MCF 10A (cell line): ENCODE data around the gene ATF7. TPM values are rescaled to one million over a fixed set of nuclear protein-coding genes. Genes with fewer than 3 reads are reported as not detected.
A peak's percentile ranks its signal among the peaks of the same experiment; 100 is the strongest.

Experiments used
- BruUV-seq: library from RNA; stranded (reverse); fragments of 400-500 nt; replicated peaks from 2 replicates; lab custom pipeline; 2021; lab: Mats Ljungman, UMichigan
- CTCF ChIA-PET: fragments of 300-600 bp; sonication (Branson Sonifier 250); formaldehyde crosslinking; extraction: SDS; loops from one replicate; lab custom pipeline; 2021; ENCODE audit warnings: antibody characterized with exemption, inconsistent platforms; lab: Yijun Ruan, JAX
- POLR2A ChIA-PET: fragments of 300-600, 350-650 bp; sonication (Branson Sonifier 250); formaldehyde crosslinking; extraction: SDS; loops from one replicate; lab custom pipeline; 2020; ENCODE audit warnings: antibody characterized with exemption, inconsistent platforms; lab: Yijun Ruan, JAX
- DNase-seq: peaks from one replicate; pipeline ENCODE4 v3.0.0-alpha.2; 2018; ENCODE audit not compliant: unreplicated experiment
- H3K27ac Mint-ChIP-seq: one replicate; pipeline ENCODE4 v1.8.0; 2022; ENCODE audit warnings: mild to moderate bottlenecking, low read depth, mixed read lengths; ENCODE audit not compliant: unreplicated experiment
- H3K27me3 Mint-ChIP-seq: one replicate; pipeline ENCODE4 v1.8.0; 2022; ENCODE audit warnings: mixed read lengths; ENCODE audit not compliant: insufficient read depth, unreplicated experiment
- H3K36me3 Mint-ChIP-seq: one replicate; pipeline ENCODE4 v1.8.0; 2022; ENCODE audit warnings: mild to moderate bottlenecking, moderate library complexity, mixed read lengths; ENCODE audit not compliant: insufficient read depth, unreplicated experiment
- H3K4me1 Mint-ChIP-seq: one replicate; pipeline ENCODE4 v1.8.0; 2022; ENCODE audit warnings: mixed read lengths; ENCODE audit not compliant: insufficient read depth, unreplicated experiment
- H3K4me3 Mint-ChIP-seq: one replicate; pipeline ENCODE4 v1.8.0; 2022; ENCODE audit warnings: mild to moderate bottlenecking, moderate library complexity, mixed read lengths; ENCODE audit not compliant: unreplicated experiment
- H3K9me3 Mint-ChIP-seq: one replicate; pipeline ENCODE4 v1.8.0; 2022; ENCODE audit warnings: mixed read lengths; ENCODE audit not compliant: unreplicated experiment
- intact Hi-C: fragments of 100-400 bp; cut with micrococcal nuclease; formaldehyde crosslinking; loops from 2 replicates; pipeline ENCODE4 v1.14.1; 2022
- total RNA-seq: library from RNA; stranded (reverse); gene quantifications from 2 replicates; pipeline ENCODE4 v1.2.3, GENCODE V29; 2022
- TF ChIP-seq, protein P1 (sequence below): fragments of 200-600 bp; IDR thresholded peaks from one replicate; pipeline ENCODE4 v1.8.0; 2022; ENCODE audit warnings: antibody characterized with exemption, mild to moderate bottlenecking; ENCODE audit not compliant: unreplicated experiment

The ATF7 gene
- total RNA-seq, 1 experiment from 2014 or later = 40.8 TPM

DNA sequence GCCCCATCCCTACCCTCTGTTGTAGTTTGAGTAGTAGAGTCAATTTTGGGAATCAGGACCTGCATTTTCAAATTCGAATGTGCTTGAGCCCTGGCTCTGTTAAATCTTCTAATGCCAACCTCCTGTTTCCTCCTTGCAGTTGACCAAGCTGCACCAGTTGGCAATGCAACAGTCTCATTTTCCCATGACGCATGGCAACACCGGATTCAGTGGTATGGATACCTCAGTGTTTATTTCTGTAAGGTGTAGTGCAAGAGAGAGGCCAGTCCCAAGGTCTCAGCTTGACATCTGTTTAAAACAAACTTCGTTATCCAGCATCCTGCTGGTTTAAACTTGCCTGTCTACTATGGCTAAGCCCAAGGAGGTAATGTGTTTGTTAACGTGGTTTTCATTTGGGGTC, 159.1 kb downstream of the ATF7 start:
- TF ChIP-seq, protein P1, sequence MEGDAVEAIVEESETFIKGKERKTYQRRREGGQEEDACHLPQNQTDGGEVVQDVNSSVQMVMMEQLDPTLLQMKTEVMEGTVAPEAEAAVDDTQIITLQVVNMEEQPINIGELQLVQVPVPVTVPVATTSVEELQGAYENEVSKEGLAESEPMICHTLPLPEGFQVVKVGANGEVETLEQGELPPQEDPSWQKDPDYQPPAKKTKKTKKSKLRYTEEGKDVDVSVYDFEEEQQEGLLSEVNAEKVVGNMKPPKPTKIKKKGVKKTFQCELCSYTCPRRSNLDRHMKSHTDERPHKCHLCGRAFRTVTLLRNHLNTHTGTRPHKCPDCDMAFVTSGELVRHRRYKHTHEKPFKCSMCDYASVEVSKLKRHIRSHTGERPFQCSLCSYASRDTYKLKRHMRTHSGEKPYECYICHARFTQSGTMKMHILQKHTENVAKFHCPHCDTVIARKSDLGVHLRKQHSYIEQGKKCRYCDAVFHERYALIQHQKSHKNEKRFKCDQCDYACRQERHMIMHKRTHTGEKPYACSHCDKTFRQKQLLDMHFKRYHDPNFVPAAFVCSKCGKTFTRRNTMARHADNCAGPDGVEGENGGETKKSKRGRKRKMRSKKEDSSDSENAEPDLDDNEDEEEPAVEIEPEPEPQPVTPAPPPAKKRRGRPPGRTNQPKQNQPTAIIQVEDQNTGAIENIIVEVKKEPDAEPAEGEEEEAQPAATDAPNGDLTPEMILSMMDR = no peak
- POLR2A ChIA-PET = no interaction called here
- CTCF ChIA-PET = interaction anchor here (0.7 to 1.2 kb wide), 3 partner anchors 8 to 35 kb away, joined by 3 to 5 read pairs (median 4); no protein-coding TSS in a partner anchor
- no peaks in the 10 kb centered on the region for H3K9me3 Mint-ChIP-seq
- peaks cover 34% of the 10 kb centered on the region for H3K4me1 Mint-ChIP-seq
- BruUV-seq = no TSS peak
- H3K4me3 Mint-ChIP-seq = no peak overlapping the region
- H3K27ac Mint-ChIP-seq = no peak overlapping the region
- DNase-seq = no peak
- H3K36me3 Mint-ChIP-seq = peaks cover 100% of the 10 kb centered on the region
- intact Hi-C loops = no loop called here
- no peaks in the 10 kb centered on the region for H3K27me3 Mint-ChIP-seq

DNA sequence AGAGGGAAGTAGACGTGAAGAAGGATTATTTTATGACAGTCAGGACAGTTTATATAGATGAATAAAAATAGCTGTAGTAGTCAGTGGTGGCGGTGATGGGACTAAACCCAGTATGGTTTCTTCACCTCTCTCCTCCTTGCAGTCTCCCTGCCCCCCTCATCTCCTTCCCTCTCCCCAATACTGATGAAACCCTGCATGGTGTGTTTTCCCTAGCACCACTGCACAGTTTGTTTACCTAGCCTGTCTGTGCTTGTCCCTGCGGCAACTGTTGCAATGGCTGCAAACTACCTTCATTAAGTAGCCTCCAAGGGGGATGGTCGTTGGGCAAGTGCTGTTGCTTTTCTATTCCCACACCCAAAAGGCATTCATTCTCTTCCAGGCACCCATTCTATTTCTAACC, 159.5 kb downstream of the ATF7 start:
- intact Hi-C loops = no loop called here
- Mint-ChIP-seq H3K9me3 (no peaks in the 10 kb centered on the region), H3K36me3 (peaks cover 100% of the 10 kb centered on the region), H3K4me3 (no peak overlapping the region), H3K27ac (no peak overlapping the region), H3K4me1 (peaks cover 29% of the 10 kb centered on the region), H3K27me3 (no peaks in the 10 kb centered on the region)
- peak; percentile 71 for DNase-seq
- no TSS peak for BruUV-seq
- TF ChIP-seq, protein P1 = no peak
- ChIA-PET CTCF (interaction anchor here (0.7 to 1.7 kb wide), 5 partner anchors 9 to 43 kb away, joined by 3 to 5 read pairs (median 4); no protein-coding TSS in a partner anchor), POLR2A (interaction anchor here (0.8 kb wide), 1 partner anchor 15 kb away, joined by 5 read pairs; no protein-coding TSS in a partner anchor)

DNA sequence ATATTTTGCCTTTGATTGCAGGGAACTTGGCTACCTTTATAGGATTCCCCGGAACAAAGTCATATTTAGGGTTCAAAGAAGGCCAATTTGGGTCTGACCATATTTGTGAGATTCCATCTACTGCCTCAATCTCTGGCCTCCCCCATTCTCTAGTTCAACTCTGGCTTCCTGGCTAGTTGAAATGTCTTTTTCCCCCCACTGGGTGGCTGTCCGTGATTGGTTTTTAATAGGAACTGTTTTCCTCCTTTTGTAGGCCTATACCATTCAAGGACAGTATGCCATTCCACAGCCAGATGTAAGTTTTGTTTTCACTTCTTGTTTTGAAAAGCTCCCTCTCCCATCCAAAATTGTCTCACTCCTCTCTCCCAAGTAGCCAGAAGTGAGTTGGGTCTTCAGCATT, 160.5 kb downstream of the ATF7 start:
- no TSS peak for BruUV-seq
- peaks cover 34% of the 10 kb centered on the region for H3K4me1 Mint-ChIP-seq
- TF ChIP-seq, protein P1 = no peak
- H3K27me3 Mint-ChIP-seq = no peaks in the 10 kb centered on the region
- no peak overlapping the region for H3K4me3 Mint-ChIP-seq
- no peak for DNase-seq
- intact Hi-C loops = no loop called here
- no peaks in the 10 kb centered on the region for H3K9me3 Mint-ChIP-seq
- H3K27ac Mint-ChIP-seq = no peak overlapping the region
- POLR2A ChIA-PET = interaction anchor here (0.8 to 5.3 kb wide), 3 partner anchors 9 to 16 kb away, joined by 5 to 25 read pairs (median 5); no protein-coding TSS in a partner anchor
- peaks cover 100% of the 10 kb centered on the region for H3K36me3 Mint-ChIP-seq
- CTCF ChIA-PET = interaction anchor here (0.7 to 1.7 kb wide), 3 partner anchors 32 to 45 kb away, joined by 3 to 4 read pairs (median 3); no protein-coding TSS in a partner anchor

DNA sequence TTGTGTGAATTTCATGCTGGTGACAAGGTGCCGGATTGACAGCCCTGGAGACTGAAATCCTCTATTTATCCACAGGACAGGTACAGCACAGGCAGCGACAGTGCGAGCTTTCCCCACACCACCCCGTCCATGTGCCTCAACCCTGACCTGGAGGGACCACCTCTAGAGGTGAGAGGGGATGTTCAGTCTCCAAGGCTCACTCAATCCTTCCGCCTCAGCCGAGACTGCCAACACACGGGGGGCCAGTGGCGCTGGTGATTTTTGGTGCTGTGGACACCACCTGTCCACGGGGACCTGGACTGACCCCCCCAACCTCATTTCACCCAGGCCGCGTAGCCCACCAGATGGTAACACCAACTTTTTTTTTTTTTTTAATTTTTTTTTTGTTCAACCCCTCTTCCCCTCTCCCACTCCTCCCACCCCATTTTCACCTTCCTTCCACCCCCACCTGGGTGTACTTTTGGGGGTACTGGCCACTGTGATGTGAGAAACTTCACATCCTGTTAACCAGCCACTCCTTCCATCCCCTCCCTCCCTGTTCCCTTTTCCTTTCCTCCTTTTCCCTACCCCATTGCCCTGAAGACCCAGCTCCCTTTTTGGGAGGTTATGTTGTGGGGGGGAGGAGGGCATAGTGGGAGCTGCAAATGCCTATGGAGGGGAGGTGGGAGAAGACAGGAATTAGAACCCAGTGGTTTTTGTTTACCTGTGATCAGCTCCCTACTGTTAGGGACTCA, 161.3 kb downstream of the ATF7 start:
- Mint-ChIP-seq H3K36me3 (peaks cover 100% of the 10 kb centered on the region), H3K27me3 (no peaks in the 10 kb centered on the region), H3K27ac (no peak overlapping the region), H3K9me3 (no peaks in the 10 kb centered on the region), H3K4me3 (no peak overlapping the region), H3K4me1 (peaks cover 40% of the 10 kb centered on the region)
- BruUV-seq = no TSS peak
- POLR2A ChIA-PET = interaction anchor here (0.8 to 5.3 kb wide), 4 partner anchors 8 to 11 kb away, joined by 3 to 25 read pairs (median 4); no protein-coding TSS in a partner anchor
- CTCF ChIA-PET = interaction anchor here (0.6 to 1.7 kb wide), 5 partner anchors 11 to 1186 kb away, joined by 3 to 4 read pairs (median 3); no protein-coding TSS in a partner anchor
- TF ChIP-seq, protein P1 = no peak
- intact Hi-C loops = no loop called here
- DNase-seq = no peak
